MM.1S (cell line): ENCODE data around the gene CRKL.

Experiments
- DNase-seq: peaks from one replicate; pipeline ENCODE4 v3.0.0-alpha.2; 2015
- H2AFZ ChIP-seq: fragments of 300-600 bp; sonication (generic); 2 replicates; pipeline ENCODE4 v1.6.0; 2016; ENCODE audit warnings: antibody characterized with exemption, low read length
- H3F3A ChIP-seq: fragments of 300-600 bp; sonication (generic); 2 replicates; pipeline ENCODE4 v1.6.1; 2016; ENCODE audit warnings: mild to moderate bottlenecking, antibody characterized with exemption, low read length, moderate library complexity, mixed read lengths; ENCODE audit not compliant: insufficient read depth
- H3K27ac ChIP-seq: fragments of 300-600 bp; sonication (generic); 2 replicates; pipeline ENCODE4 v1.5.1; 2016; ENCODE audit warnings: mild to moderate bottlenecking, low read length
- H3K27me3 ChIP-seq: fragments of 300-600 bp; sonication (generic); replicated peaks from 2 replicates; pipeline ENCODE4 v1.6.0; 2016; ENCODE audit warnings: low read length; ENCODE audit not compliant: insufficient read depth
- H3K36me3 ChIP-seq: fragments of 300-600 bp; sonication (generic); replicated peaks from 2 replicates; pipeline ENCODE4 v1.6.1; 2016; ENCODE audit warnings: mild to moderate bottlenecking, low read length, mixed read lengths; ENCODE audit not compliant: insufficient read depth
- H3K4me1 ChIP-seq: fragments of 300-600 bp; sonication (generic); 2 replicates; pipeline ENCODE4 v1.6.1; 2016; ENCODE audit warnings: low read length, mixed read lengths
- H3K4me2 ChIP-seq: fragments of 300-600 bp; sonication (generic); 2 replicates; pipeline ENCODE4 v1.6.0; 2016; ENCODE audit warnings: low read depth, low read length
- H3K4me3 ChIP-seq: fragments of 300-600 bp; sonication (generic); 2 replicates; pipeline ENCODE4 v1.5.1; 2016; ENCODE audit warnings: low read length, mixed read lengths
- H3K79me2 ChIP-seq: fragments of 300-600 bp; sonication (generic); 2 replicates; pipeline ENCODE4 v1.6.1; 2016; ENCODE audit warnings: mixed run types, low read length, mixed read lengths
- H3K9ac ChIP-seq: fragments of 300-600 bp; sonication (generic); 2 replicates; pipeline ENCODE4 v1.6.1; 2016; ENCODE audit warnings: low read length, mixed read lengths
- H3K9me2 ChIP-seq: fragments of 300-600 bp; sonication (generic); replicated peaks from 2 replicates; pipeline ENCODE4 v1.6.1; 2016; ENCODE audit warnings: mild to moderate bottlenecking, low read length, mixed read lengths; ENCODE audit not compliant: insufficient read depth
- H3K9me3 ChIP-seq: fragments of 300-600 bp; sonication (generic); replicated peaks from 2 replicates; pipeline ENCODE4 v1.6.1; 2016; ENCODE audit warnings: mild to moderate bottlenecking, low read length, mixed read lengths; ENCODE audit not compliant: insufficient read depth
- H4K20me1 ChIP-seq: fragments of 300-600 bp; sonication (generic); 2 replicates; pipeline ENCODE4 v1.6.1; 2016; ENCODE audit warnings: mild to moderate bottlenecking, low read length, moderate library complexity, mixed read lengths; ENCODE audit not compliant: insufficient read depth
- EZH2 ChIP-seq: fragments of 300-600 bp; sonication (generic); optimal IDR thresholded peaks from 2 replicates; pipeline ENCODE3; 2017; ENCODE audit warnings: low read depth, mild to moderate bottlenecking, antibody characterized with exemption, low read length, mixed read lengths
- EZH2phosphoT487 ChIP-seq: fragments of 300-600 bp; sonication (generic); IDR thresholded peaks from 2 replicates; pipeline ENCODE4 v1.6.1; 2018; ENCODE audit warnings: antibody characterized with exemption, low read length
- TF ChIP-seq, protein P1 (sequence below): fragments of 300-600 bp; sonication (generic); IDR thresholded peaks from 2 replicates; pipeline ENCODE4 v1.5.1; 2016; ENCODE audit warnings: antibody characterized with exemption, low read length, mixed read lengths

CRKL gene

GRCh38 chr22:20972933-20973577 lies 55.8 kb downstream of the CRKL start:
- Histone ChIP-seq H3K9me2 (no peaks in the 10 kb centered on the region), H3F3A (no peaks in the 10 kb centered on the region), H3K79me2 (no peaks in the 10 kb centered on the region), H3K27me3 (peaks cover 49% of the 10 kb centered on the region), H3K4me2 (no peak overlapping the region), H3K9ac (no peak overlapping the region), H2AFZ (no peak overlapping the region), H3K9me3 (no peaks in the 10 kb centered on the region), H3K4me1 (no peaks in the 10 kb centered on the region), H3K27ac (no peak overlapping the region), H3K36me3 (no peaks in the 10 kb centered on the region), H3K4me3 (no peak overlapping the region), H4K20me1 (no peaks in the 10 kb centered on the region)
- TF ChIP-seq EZH2 = no peak
- TF ChIP-seq EZH2phosphoT487 = no peak
- TF ChIP-seq, protein P1, sequence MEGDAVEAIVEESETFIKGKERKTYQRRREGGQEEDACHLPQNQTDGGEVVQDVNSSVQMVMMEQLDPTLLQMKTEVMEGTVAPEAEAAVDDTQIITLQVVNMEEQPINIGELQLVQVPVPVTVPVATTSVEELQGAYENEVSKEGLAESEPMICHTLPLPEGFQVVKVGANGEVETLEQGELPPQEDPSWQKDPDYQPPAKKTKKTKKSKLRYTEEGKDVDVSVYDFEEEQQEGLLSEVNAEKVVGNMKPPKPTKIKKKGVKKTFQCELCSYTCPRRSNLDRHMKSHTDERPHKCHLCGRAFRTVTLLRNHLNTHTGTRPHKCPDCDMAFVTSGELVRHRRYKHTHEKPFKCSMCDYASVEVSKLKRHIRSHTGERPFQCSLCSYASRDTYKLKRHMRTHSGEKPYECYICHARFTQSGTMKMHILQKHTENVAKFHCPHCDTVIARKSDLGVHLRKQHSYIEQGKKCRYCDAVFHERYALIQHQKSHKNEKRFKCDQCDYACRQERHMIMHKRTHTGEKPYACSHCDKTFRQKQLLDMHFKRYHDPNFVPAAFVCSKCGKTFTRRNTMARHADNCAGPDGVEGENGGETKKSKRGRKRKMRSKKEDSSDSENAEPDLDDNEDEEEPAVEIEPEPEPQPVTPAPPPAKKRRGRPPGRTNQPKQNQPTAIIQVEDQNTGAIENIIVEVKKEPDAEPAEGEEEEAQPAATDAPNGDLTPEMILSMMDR = no peak
- DNase-seq = no peak

GRCh38 chr22:20973634-20974286 lies 56.6 kb downstream of the CRKL start:
- Histone ChIP-seq H3K79me2 (no peaks in the 10 kb centered on the region), H2AFZ (no peak overlapping the region), H3K4me1 (no peaks in the 10 kb centered on the region), H3K36me3 (no peaks in the 10 kb centered on the region), H3K27me3 (peaks cover 49% of the 10 kb centered on the region), H3K9ac (no peak overlapping the region), H3K4me2 (no peak overlapping the region), H3K9me2 (no peaks in the 10 kb centered on the region), H3K9me3 (no peaks in the 10 kb centered on the region), H3F3A (no peaks in the 10 kb centered on the region), H3K4me3 (no peak overlapping the region), H4K20me1 (no peaks in the 10 kb centered on the region), H3K27ac (no peak overlapping the region)
- DNase-seq = no peak
- TF ChIP-seq EZH2 = no peak
- TF ChIP-seq, protein P1 = no peak
- TF ChIP-seq EZH2phosphoT487 = no peak

GRCh38 chr22:20974336-20974955 lies 57.2 kb downstream of the CRKL start:
- no peaks in the 10 kb centered on the region for H3K9me3 ChIP-seq
- no peaks in the 10 kb centered on the region for H3K4me1 ChIP-seq
- no peak overlapping the region for H3K4me2 ChIP-seq
- DNase-seq = no peak
- no peak overlapping the region for H2AFZ ChIP-seq
- no peaks in the 10 kb centered on the region for H3F3A ChIP-seq
- peaks cover 49% of the 10 kb centered on the region for H3K27me3 ChIP-seq
- no peak overlapping the region for H3K9ac ChIP-seq
- no peak overlapping the region for H3K27ac ChIP-seq
- TF ChIP-seq EZH2phosphoT487 (no peak), EZH2 (no peak)
- TF ChIP-seq, protein P1 = no peak
- no peaks in the 10 kb centered on the region for H4K20me1 ChIP-seq
- H3K36me3 ChIP-seq = no peaks in the 10 kb centered on the region
- H3K9me2 ChIP-seq = no peaks in the 10 kb centered on the region
- H3K4me3 ChIP-seq = no peak overlapping the region
- H3K79me2 ChIP-seq = no peaks in the 10 kb centered on the region
